Pancreas (tissue), 10 donors: Measurements from ENCODE around the gene TACR3. TPM values are rescaled to one million over a fixed set of nuclear protein-coding genes. Genes with fewer than 3 reads are reported as not detected.
"Not testable (repeated sequence)": the region's sequence is repeated elsewhere in the genome, so short reads cannot be mapped to it uniquely, and the experiment has no call there.

Experiments used
- ATAC-seq, 4 donors: fragments of 200-7000 bp; cut with Tn5 transposase; one replicate each; pipeline versions ENCODE4 v1.8.0 to v1.9.1; 2020; ENCODE audit warnings: mild to moderate bottlenecking in 4 of 4, moderate library complexity in 4 of 4
- DNase-seq, 6 donors: peaks; one replicate each; pipeline ENCODE4 v3.0.0-alpha.2; 2020
- FAIRE-seq: peaks from 2 replicates; lab custom pipeline; 2012; peaks lifted over from hg19 to GRCh38; lab: Jason Lieb, UNC
- H3K27ac ChIP-seq, 4 donors: fragments of 200-600 bp; sonication (generic); 1 replicate in 3 of 4; 2 replicates in 1 of 4; pipeline versions ENCODE4 v1.5.0 to v1.8.0; 2020
- H3K27me3 ChIP-seq, 4 donors: fragments of 200-600 bp; one replicate each; pipeline ENCODE4 v1.8.0; 2021
- H3K36me3 ChIP-seq, 3 donors: fragments of 200-600 bp; sonication (generic) in 1 of 3; one replicate each; pipeline versions ENCODE4 v1.5.0 to v1.8.0; 2020 to 2021
- H3K4me1 ChIP-seq, 3 donors: fragments of 200-600 bp; one replicate each; pipeline ENCODE4 v1.8.0; 2021
- H3K4me3 ChIP-seq, 4 donors: fragments of 200-600 bp; sonication (generic) in 2 of 4; one replicate each; pipeline versions ENCODE4 v1.5.0 to v1.8.0; 2020 to 2021
- H3K9me3 ChIP-seq, 4 donors: fragments of 200-600 bp; one replicate each; pipeline ENCODE4 v1.8.0; 2021
- CTCF ChIP-seq, 4 donors: fragments of 200-600 bp; sonication (generic) in 3 of 4; IDR thresholded peaks; one replicate each; pipeline versions ENCODE4 v1.5.0 to v1.8.0; 2021; ENCODE audit warnings: antibody characterized with exemption in 4 of 4
- WGBS, 2 donors: extraction: QIAGEN DNeasy Blood & Tissue Kit; methylation state at CpG; one replicate each; pipeline ENCODE4 v1.1.7; 2013; 5-methylcytosine and 5-hydroxymethylcytosine counted together
- intact Hi-C, 3 donors: fragments of 100-400 bp; cut with DNase I; formaldehyde crosslinking; loops; one replicate each; pipeline versions ENCODE4 v1.11.1 to v1.14.2; 2022
- polyA plus RNA-seq, 2 donors: library from polyadenylated mRNA; stranded (reverse); fragments of 200-250 nt; gene quantifications; one replicate each; pipeline ENCODE4 v1.2.3, GENCODE V29; 2013
- total RNA-seq, 6 donors: library from RNA; stranded (reverse); fragmentation: NEBNext Ultra II Directional in 4 of 6; extraction: Animal tissue kit (Norgen Biotek cat#: 25700) in 4 of 6; gene quantifications; one replicate each; pipeline versions ENCODE4 v1.2.1 to v1.2.4, GENCODE V29; 2021 to 2023
- donor health status: healthy with polysubstance abuse.
- donor health status: DM: no; HTN: no; CAD: no; lungs with moderate emphysema.
- donor health status: DM: no; HTN: no; CAD: no.
- donor health status: control.
- donor health status: control.
- donor health status: Bipolar disorder and iron deficiency.
- donor health status: DM: yes; HTN: yes; CAD: no.
- donor health status: DM: no; HTN: no; CAD: no.
- donor health status: DM: no; HTN: no; CAD: no.
- donor health status: DM: yes; HTN: yes; CAD: no.

TACR3 gene
- not detected for total RNA-seq
- under 1 TPM in 1 of 2 donors, not detected in 1; 0.02 TPM for polyA plus RNA-seq

GRCh38 chr4:103719830-103720207, at the start of gene TACR3:
TACR3 (minus strand) TSS chr4:103719985; CDS start chr4:103719675, 310 bp downstream.
- ATAC-seq (peak in 1 of 4 donors; percentile 23), FAIRE-seq (no peak), DNase-seq (no peak)
- peak within 1 kb of the TSS in 1 of 4 donors; percentile 10 for H3K4me3 ChIP-seq
- no peak within 1 kb of the TSS for H3K27ac ChIP-seq
- no peaks in the 10 kb centered on the region for H3K9me3 ChIP-seq
- 1% methylated on average over 20 of the region's 20 CpGs for WGBS, 2 donors
- no peaks in the 10 kb centered on the region for H3K36me3 ChIP-seq
- no peaks in the 10 kb centered on the region for H3K4me1 ChIP-seq
- no peaks in the 10 kb centered on the region for H3K27me3 ChIP-seq
- intact Hi-C loops: no loop called here
- TF ChIP-seq CTCF (IDR thresholded peaks at IDR 0.05): no peak

- 52 to 74% methylated on average over 2 of the region's 2 CpGs for WGBS, 2 donors
- H3K27me3 ChIP-seq: no peaks in the 10 kb centered on the region
- intact Hi-C loops: no loop called here
- no peak overlapping the region for H3K27ac ChIP-seq
- H3K9me3 ChIP-seq: no peaks in the 10 kb centered on the region
- ATAC-seq (no peak), DNase-seq (no peak), FAIRE-seq (no peak)
- H3K4me3 ChIP-seq: no peak overlapping the region
- no peaks in the 10 kb centered on the region for H3K4me1 ChIP-seq
- no peak for TF ChIP-seq CTCF (IDR thresholded peaks at IDR 0.05)
- H3K36me3 ChIP-seq: no peaks in the 10 kb centered on the region
Observed at GRCh38 chr4:103757631-103758030, 37.8 kb upstream of the TACR3 start.

GRCh38 chr4:103756741-103757140, 37.0 kb upstream of the TACR3 start:
- H3K4me3 ChIP-seq: no peak overlapping the region
- no peak for FAIRE-seq
- no peaks in the 10 kb centered on the region for H3K36me3 ChIP-seq
- no peak for DNase-seq
- intact Hi-C loops: no loop called here
- H3K9me3 ChIP-seq: no peaks in the 10 kb centered on the region
- no peak for TF ChIP-seq CTCF (IDR thresholded peaks at IDR 0.05)
- no peaks in the 10 kb centered on the region for H3K27me3 ChIP-seq
- ATAC-seq: no peak
- no peak overlapping the region for H3K27ac ChIP-seq
- no peaks in the 10 kb centered on the region for H3K4me1 ChIP-seq

- H3K4me1 ChIP-seq: no peaks in the 10 kb centered on the region
- FAIRE-seq (no peak), ATAC-seq (peak; percentile 76 to 93 (median 86)), DNase-seq (peak in 4 of 6 donors; percentile 46 to 65 (median 56))
- no peaks in the 10 kb centered on the region for H3K9me3 ChIP-seq
- H3K4me3 ChIP-seq: no peak overlapping the region
- intact Hi-C loops: no loop called here
- WGBS, 2 donors: 35 to 39% methylated on average over 3 of the region's 3 CpGs
- no peaks in the 10 kb centered on the region for H3K36me3 ChIP-seq
- no peak overlapping the region for H3K27ac ChIP-seq
- TF ChIP-seq CTCF (IDR thresholded peaks at IDR 0.05): no peak
- no peaks in the 10 kb centered on the region for H3K27me3 ChIP-seq
Observed at GRCh38 chr4:103754844-103755243, 35.1 kb upstream of the TACR3 start.

GRCh38 chr4:103753868-103754653, 34.3 kb upstream of the TACR3 start:
- FAIRE-seq (no peak), ATAC-seq (no peak), DNase-seq (peak in 1 of 6 donors; percentile 44)
- Histone ChIP-seq H3K4me3 (no peak overlapping the region), H3K36me3 (no peaks in the 10 kb centered on the region), H3K27ac (no peak overlapping the region), H3K9me3 (no peaks in the 10 kb centered on the region), H3K4me1 (no peaks in the 10 kb centered on the region), H3K27me3 (no peaks in the 10 kb centered on the region)
- TF ChIP-seq CTCF (IDR thresholded peaks at IDR 0.05): no peak
- intact Hi-C loops: no loop called here
- WGBS, 2 donors: 75 to 83% methylated on average over 7 of the region's 7 CpGs

GRCh38 chr4:103723150-103723549, 3.4 kb upstream of the TACR3 start:
- FAIRE-seq, H3K36me3 ChIP-seq, H3K27ac ChIP-seq, H3K27me3 ChIP-seq, H3K4me1 ChIP-seq, ATAC-seq, H3K4me3 ChIP-seq, intact Hi-C loops, H3K9me3 ChIP-seq: not testable (repeated sequence)
- DNase-seq: peak in 3 of 6 donors; percentile 9 to 57 (median 46)
- 90 to 97% methylated on average over 27 of the region's 27 CpGs for WGBS, 2 donors
